Endodermal cell (in vitro differentiated cells): ENCODE results near the gene NANS. TPM values are rescaled to one million over a fixed set of nuclear protein-coding genes. Genes with fewer than 3 reads are reported as not detected.

Experiments used
- DNase-seq: peaks from one replicate; pipeline ENCODE4 v3.0.0-alpha.2; 2017
- H3K27ac ChIP-seq: 2 replicates; pipeline ENCODE4 v1.5.1; 2013; ENCODE audit warnings: mild to moderate bottlenecking, low read depth, low read length, moderate library complexity
- H3K27me3 ChIP-seq: 2 replicates; pipeline ENCODE4 v1.6.1; 2013; ENCODE audit warnings: mild to moderate bottlenecking, low read length, moderate library complexity; ENCODE audit not compliant: insufficient read depth, control insufficient read depth, poor library complexity, severe bottlenecking
- H3K36me3 ChIP-seq: 2 replicates; pipeline ENCODE4 v1.7.0; 2013; ENCODE audit warnings: mild to moderate bottlenecking, low read length, moderate library complexity; ENCODE audit not compliant: control insufficient read depth, insufficient read depth
- H3K4me1 ChIP-seq: one replicate; pipeline ENCODE4 v1.7.0; 2013; ENCODE audit warnings: low read length; ENCODE audit not compliant: control insufficient read depth, insufficient read depth
- H3K4me3 ChIP-seq: 2 replicates; pipeline ENCODE4 v1.5.1; 2013; ENCODE audit warnings: mild to moderate bottlenecking, low read length, moderate library complexity
- H3K9ac ChIP-seq: 2 replicates; pipeline ENCODE4 v1.6.1; 2013; ENCODE audit warnings: mild to moderate bottlenecking, low read length, moderate library complexity; ENCODE audit not compliant: poor library complexity, severe bottlenecking; ENCODE audit errors: extremely low read depth
- H3K9me3 ChIP-seq: 2 replicates; pipeline ENCODE4 v1.6.1; 2013; ENCODE audit warnings: mild to moderate bottlenecking, low read length, moderate library complexity; ENCODE audit not compliant: control insufficient read depth
- H3K27ac Mint-ChIP-seq: 2 replicates; pipeline ENCODE4 v1.8.0; 2020; ENCODE audit warnings: mixed read lengths
- H3K27me3 Mint-ChIP-seq: 2 replicates; pipeline ENCODE4 v1.8.0; 2021; ENCODE audit warnings: mild to moderate bottlenecking, mixed read lengths; ENCODE audit not compliant: insufficient read depth
- H3K36me3 Mint-ChIP-seq: 2 replicates; pipeline ENCODE4 v1.8.0; 2020; ENCODE audit warnings: low read depth, mixed read lengths
- H3K4me1 Mint-ChIP-seq: 2 replicates; pipeline ENCODE4 v1.8.0; 2020; ENCODE audit warnings: mixed read lengths
- H3K4me3 Mint-ChIP-seq: 2 replicates; pipeline ENCODE4 v1.8.0; 2020; ENCODE audit warnings: mild to moderate bottlenecking, moderate library complexity, mixed read lengths
- H3K9me3 Mint-ChIP-seq: 2 replicates; pipeline ENCODE4 v1.8.0; 2020; ENCODE audit warnings: mild to moderate bottlenecking, mixed read lengths
- CTCF ChIP-seq: fragments of 200-600 bp; sonication (generic); conservative IDR thresholded peaks from 2 replicates; pipeline ENCODE4 v1.5.0; 2021; ENCODE audit warnings: antibody characterized with exemption, mild to moderate bottlenecking
- WGBS, 2 experiments: methylation state at CpG; one replicate each; pipeline versions ENCODE4 v1.1.5 to v1.1.7; 2013; ENCODE audit warnings: missing lambda C conversion rate in 2 of 2, mixed read lengths in 1 of 2; ENCODE audit not compliant: insufficient coverage in 1 of 2, insufficient read length in 1 of 2; 5-methylcytosine and 5-hydroxymethylcytosine counted together
- total RNA-seq, 2 donors: library from RNA; stranded (reverse); fragmentation: NEBNext Ultra II Directional in 1 of 2; extraction: Animal tissue kit (Norgen Biotek cat#: 25700) in 1 of 2; gene quantifications; 2 replicates in 1 of 2; 3 replicates in 1 of 2; pipeline ENCODE4 v1.2.1, GENCODE V29; 2021

The NANS gene
- total RNA-seq, 2 donors from 2014 or later = 46.2 to 50.4 TPM

- Mint-ChIP-seq H3K4me1 (peaks cover 5% of the 10 kb centered on the region), H3K27ac (no peak overlapping the region)
Measured at GRCh38 chr9:98024702-98025101, 31.8 kb upstream of the NANS start.

DNA sequence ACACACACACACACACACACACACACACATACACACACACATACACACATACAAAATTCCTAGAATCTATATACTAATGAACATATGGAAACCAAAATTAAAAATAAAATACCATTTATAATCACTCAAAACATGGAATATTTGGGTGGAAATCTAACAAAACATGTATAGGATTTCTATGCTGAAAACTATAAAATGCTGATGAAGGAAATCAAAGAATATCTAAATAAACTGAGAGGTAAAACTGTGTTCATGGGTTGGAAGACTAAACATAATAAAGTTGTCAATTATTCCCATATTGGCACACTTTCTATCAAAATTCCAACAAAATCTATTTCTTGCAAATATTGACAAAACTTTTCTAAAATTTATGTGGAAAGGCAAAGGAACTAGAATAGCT is 25.4 kb upstream of the NANS start:
- Mint-ChIP-seq H3K9me3 (no peaks in the 10 kb centered on the region), H3K27me3 (peaks cover 17% of the 10 kb centered on the region), H3K27ac (no peak overlapping the region), H3K4me1 (no peaks in the 10 kb centered on the region), H3K36me3 (peaks cover 3% of the 10 kb centered on the region), H3K4me3 (no peak overlapping the region)
- Histone ChIP-seq H3K27me3 (no peaks in the 10 kb centered on the region), H3K27ac (no peak overlapping the region), H3K9ac (no peak overlapping the region), H3K4me3 (no peak overlapping the region), H3K9me3 (no peaks in the 10 kb centered on the region), H3K4me1 (no peaks in the 10 kb centered on the region), H3K36me3 (no peaks in the 10 kb centered on the region)
- TF ChIP-seq CTCF = no peak
- no peak for DNase-seq

More at GRCh38 chr9:98024702-98025101, 31.8 kb upstream of the NANS start:
- H3K36me3 ChIP-seq = peaks cover 6% of the 10 kb centered on the region
- H3K9ac ChIP-seq = no peak overlapping the region
- no peak overlapping the region for H3K4me3 Mint-ChIP-seq
- no peaks in the 10 kb centered on the region for H3K27me3 ChIP-seq
- WGBS, 2 experiments = 100% methylated on average over 1 of the region's 1 CpG
- H3K9me3 ChIP-seq = no peaks in the 10 kb centered on the region
- TF ChIP-seq CTCF = no peak
- H3K9me3 Mint-ChIP-seq = no peaks in the 10 kb centered on the region
- H3K27ac ChIP-seq = no peak overlapping the region
- H3K4me3 ChIP-seq = no peak overlapping the region
- no peak for DNase-seq
- H3K4me1 ChIP-seq = no peaks in the 10 kb centered on the region
- peaks cover 14% of the 10 kb centered on the region for H3K36me3 Mint-ChIP-seq
- peaks cover 1% of the 10 kb centered on the region for H3K27me3 Mint-ChIP-seq

GRCh38 chr9:98031935-98032334 is 24.6 kb upstream of the NANS start:
- no peak overlapping the region for H3K27ac ChIP-seq
- peaks cover 20% of the 10 kb centered on the region for H3K27me3 Mint-ChIP-seq
- H3K4me3 ChIP-seq = no peak overlapping the region
- no peaks in the 10 kb centered on the region for H3K9me3 ChIP-seq
- H3K4me1 Mint-ChIP-seq = no peaks in the 10 kb centered on the region
- WGBS, 2 experiments = 79 to 100% methylated on average over 1 of the region's 1 CpG
- TF ChIP-seq CTCF = no peak
- no peaks in the 10 kb centered on the region for H3K36me3 Mint-ChIP-seq
- no peak overlapping the region for H3K9ac ChIP-seq
- DNase-seq = no peak
- no peak overlapping the region for H3K4me3 Mint-ChIP-seq
- no peak overlapping the region for H3K27ac Mint-ChIP-seq
- no peaks in the 10 kb centered on the region for H3K36me3 ChIP-seq
- no peaks in the 10 kb centered on the region for H3K27me3 ChIP-seq
- H3K4me1 ChIP-seq = no peaks in the 10 kb centered on the region
- no peaks in the 10 kb centered on the region for H3K9me3 Mint-ChIP-seq
